Measurements from ENCODE around the gene ZBP1.

ZBP1 gene

DNA sequence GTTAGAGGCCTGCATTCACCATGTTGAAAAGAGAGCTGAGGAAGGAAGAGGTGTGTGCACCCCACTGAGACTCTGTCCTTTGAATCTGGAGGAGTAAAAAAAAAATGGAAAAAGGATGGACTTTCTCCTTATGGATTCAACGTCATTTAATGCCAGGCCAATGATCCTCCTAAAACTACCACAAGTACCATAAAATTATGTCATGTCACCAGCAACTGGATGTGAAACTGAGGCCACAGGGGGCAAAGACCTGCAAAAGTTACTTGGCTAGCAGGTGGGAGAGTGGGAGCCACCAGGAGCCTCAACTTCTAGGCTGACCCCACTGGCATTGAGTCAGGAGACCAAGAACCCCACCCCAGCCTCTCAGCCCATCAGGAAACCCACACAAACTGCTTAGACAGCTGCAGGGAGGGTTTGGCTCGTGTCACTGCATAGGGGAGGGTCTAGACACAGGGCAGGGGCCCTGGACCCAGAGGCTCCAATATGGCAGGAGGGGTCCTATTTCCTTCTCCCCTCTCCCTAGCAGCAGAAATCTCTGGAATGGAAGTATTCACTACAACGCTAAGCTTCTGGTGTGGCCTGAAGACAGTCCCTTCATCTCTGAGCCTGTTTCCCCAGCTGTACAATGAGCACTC, 48.3 kb downstream of the ZBP1 start:
- Histone ChIP-seq H3K27ac (no peak overlapping the region), H3K4me3 (no peak overlapping the region)
- TF ChIP-seq, protein P1, sequence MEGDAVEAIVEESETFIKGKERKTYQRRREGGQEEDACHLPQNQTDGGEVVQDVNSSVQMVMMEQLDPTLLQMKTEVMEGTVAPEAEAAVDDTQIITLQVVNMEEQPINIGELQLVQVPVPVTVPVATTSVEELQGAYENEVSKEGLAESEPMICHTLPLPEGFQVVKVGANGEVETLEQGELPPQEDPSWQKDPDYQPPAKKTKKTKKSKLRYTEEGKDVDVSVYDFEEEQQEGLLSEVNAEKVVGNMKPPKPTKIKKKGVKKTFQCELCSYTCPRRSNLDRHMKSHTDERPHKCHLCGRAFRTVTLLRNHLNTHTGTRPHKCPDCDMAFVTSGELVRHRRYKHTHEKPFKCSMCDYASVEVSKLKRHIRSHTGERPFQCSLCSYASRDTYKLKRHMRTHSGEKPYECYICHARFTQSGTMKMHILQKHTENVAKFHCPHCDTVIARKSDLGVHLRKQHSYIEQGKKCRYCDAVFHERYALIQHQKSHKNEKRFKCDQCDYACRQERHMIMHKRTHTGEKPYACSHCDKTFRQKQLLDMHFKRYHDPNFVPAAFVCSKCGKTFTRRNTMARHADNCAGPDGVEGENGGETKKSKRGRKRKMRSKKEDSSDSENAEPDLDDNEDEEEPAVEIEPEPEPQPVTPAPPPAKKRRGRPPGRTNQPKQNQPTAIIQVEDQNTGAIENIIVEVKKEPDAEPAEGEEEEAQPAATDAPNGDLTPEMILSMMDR (IDR thresholded peaks at IDR 0.05) = no peak
- no peak for DNase-seq (ENCODE audit: low spot score)

DNA sequence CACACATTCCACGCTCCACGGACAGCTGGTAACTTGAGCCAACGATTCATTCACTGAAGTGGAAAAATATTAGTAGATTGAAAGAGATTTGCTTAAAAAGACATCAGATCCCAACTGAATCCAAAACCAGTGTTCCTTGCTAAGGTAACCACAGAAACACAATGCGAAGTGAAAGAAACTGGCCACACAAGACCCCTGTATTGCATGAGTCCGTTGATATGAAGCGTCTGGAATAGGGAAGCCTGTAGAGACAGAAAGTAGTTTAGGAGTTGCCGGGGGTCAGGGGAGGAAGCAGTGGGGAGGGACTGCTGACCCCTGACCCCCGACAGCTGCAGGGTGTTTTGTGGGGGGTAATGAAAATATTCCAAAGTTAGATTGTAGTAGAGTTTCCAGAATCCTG, 49.3 kb downstream of the ZBP1 start:
- no peak for DNase-seq (ENCODE audit: low spot score)
- Histone ChIP-seq H3K27ac (no peak overlapping the region), H3K4me3 (no peak overlapping the region)
- TF ChIP-seq, protein P1 (IDR thresholded peaks at IDR 0.05) = no peak

DNA sequence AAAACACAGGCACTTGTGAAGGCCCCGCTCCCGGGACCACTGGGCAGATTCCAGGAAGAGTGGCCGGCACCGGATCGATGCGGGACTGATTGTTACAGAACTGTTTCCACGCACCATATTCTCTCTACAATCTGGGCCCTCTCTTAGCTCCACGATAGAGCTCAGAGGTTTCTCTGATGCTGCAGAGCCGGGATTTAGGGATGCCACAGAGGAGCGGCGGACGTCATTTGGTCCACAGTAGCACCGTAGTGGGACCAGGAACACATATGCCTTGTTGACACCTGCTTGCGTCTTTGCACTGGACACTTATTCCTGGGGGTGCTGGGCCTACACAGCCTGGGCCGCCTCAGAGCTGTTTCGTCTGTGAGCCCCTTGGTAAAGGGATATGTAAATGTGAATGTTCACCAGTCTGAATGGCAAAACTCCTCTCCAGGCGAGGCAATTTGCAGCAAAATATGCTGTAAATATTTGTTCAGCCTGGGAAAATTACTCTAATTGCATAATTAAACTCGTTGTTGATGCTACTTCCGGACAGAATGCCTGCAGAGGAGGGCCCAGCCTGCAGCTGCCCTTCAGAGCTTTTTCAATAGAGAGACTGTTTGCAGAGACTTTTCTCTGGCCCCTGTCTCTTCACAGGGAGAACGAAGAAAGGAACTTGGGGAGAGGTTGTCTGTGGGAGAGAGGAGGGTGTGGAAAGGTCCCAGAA, 49.9 kb downstream of the ZBP1 start:
- Histone ChIP-seq H3K27ac (no peak overlapping the region), H3K4me3 (no peak overlapping the region)
- TF ChIP-seq, protein P1 (IDR thresholded peaks at IDR 0.05) = no peak
- DNase-seq (ENCODE audit: low spot score) = no peak

GRCh38 chr20:57568960-57569359, 51.3 kb downstream of the ZBP1 start:
- Histone ChIP-seq H3K27ac (no peak overlapping the region), H3K4me3 (no peak overlapping the region)
- DNase-seq (ENCODE audit: low spot score) = no peak
- TF ChIP-seq, protein P1 (IDR thresholded peaks at IDR 0.05) = no peak

DNA sequence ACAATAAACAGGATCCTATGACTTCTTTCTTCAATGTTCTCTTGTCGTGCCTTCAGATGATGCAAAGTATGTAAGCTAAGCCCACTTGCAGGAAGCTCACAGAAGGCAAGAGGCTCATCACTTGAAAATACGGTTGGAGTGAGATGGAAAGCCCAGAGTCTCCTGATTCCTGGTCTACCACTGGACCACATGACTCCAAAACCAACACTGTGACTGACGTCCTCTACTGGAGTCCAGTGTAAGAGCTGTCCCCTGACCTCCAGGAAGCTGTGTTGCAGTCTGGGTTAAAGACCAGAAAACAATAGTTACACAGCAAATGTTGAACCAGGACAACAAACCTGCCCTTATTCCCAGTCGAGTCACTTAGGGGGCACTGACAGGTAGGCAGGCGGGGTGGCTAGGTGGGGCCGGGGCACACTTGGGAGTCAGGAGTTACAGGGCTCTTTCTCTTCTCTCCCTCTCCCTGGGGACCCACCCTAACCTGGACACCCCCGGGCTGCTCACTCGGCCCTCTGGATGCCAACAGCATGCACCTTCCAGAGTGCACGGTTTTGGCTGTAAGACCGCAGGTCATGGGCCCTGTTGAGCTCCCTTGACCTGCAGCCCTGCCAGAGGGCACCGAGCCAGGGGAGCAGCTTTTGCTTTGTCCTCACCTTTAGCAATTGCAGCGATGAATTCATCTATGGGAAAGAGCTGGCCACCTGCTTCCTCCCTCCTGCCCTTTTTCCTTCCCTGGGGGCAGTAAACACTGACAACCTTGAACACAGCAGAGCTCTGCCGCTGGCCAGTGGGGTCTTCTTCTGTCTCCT, 51.9 kb downstream of the ZBP1 start:
- TF ChIP-seq, protein P1 (IDR thresholded peaks at IDR 0.05) = no peak
- no peak for DNase-seq (ENCODE audit: low spot score)
- H3K4me3 ChIP-seq = no peak overlapping the region
- H3K27ac ChIP-seq = no peak overlapping the region

GRCh38 chr20:57567471-57568079, 52.7 kb downstream of the ZBP1 start:
- no peak overlapping the region for H3K27ac ChIP-seq
- TF ChIP-seq, protein P1 (IDR thresholded peaks at IDR 0.05) = no peak
- no peak for DNase-seq (ENCODE audit: low spot score)

More at GRCh38 chr20:57567471-57568079, 52.7 kb downstream of the ZBP1 start:
- H3K4me3 ChIP-seq = no peak overlapping the region

All from coronary artery (tissue), 2 donors.